COLO668 (cell line): ENCODE data around the gene FGFR3.

Experiments
- DNase-seq: peaks from one replicate; lab custom pipeline; 2025; ENCODE audit not compliant: unreplicated experiment; lab: John Stamatoyannopoulos, UW

Gene FGFR3

GRCh38 chr4:1792832-1793495, at the start of gene FGFR3:
TSS of gene FGFR3 (plus strand) at chr4:1793293. CDS start at chr4:1793935, 642 bp downstream.
- DNase-seq = peak; percentile 36

GRCh38 chr4:1743551-1743950, 49.5 kb upstream of the FGFR3 start:
- DNase-seq = no peak

GRCh38 chr4:1743975-1744374, 49.1 kb upstream of the FGFR3 start:
- no peak for DNase-seq

GRCh38 chr4:1744552-1744951, 48.5 kb upstream of the FGFR3 start:
- DNase-seq = no peak

- DNase-seq = no peak
Measured at GRCh38 chr4:1745165-1745564, 47.9 kb upstream of the FGFR3 start.

- no peak for DNase-seq
Measured at GRCh38 chr4:1745697-1746096, 47.4 kb upstream of the FGFR3 start.

- DNase-seq = peak; percentile 79
Measured at GRCh38 chr4:1746265-1746691, 46.8 kb upstream of the FGFR3 start.

- peak; percentile 25 for DNase-seq
Measured at GRCh38 chr4:1746919-1747602, 46.0 kb upstream of the FGFR3 start.

GRCh38 chr4:1747603-1747967, 45.5 kb upstream of the FGFR3 start:
- DNase-seq = no peak

GRCh38 chr4:1748465-1748995, 44.6 kb upstream of the FGFR3 start:
- peak; percentile 88 for DNase-seq

- DNase-seq = no peak
Measured at GRCh38 chr4:1749370-1749769, 43.7 kb upstream of the FGFR3 start.

GRCh38 chr4:1749826-1750225, 43.3 kb upstream of the FGFR3 start:
- no peak for DNase-seq

- no peak for DNase-seq
Measured at GRCh38 chr4:1750381-1751154, 42.5 kb upstream of the FGFR3 start.

- no peak for DNase-seq
Measured at GRCh38 chr4:1751155-1751918, 41.8 kb upstream of the FGFR3 start.

GRCh38 chr4:1751919-1752283, 41.2 kb upstream of the FGFR3 start:
- DNase-seq = no peak

GRCh38 chr4:1752284-1753041, 40.6 kb upstream of the FGFR3 start:
- peak; percentile 57 for DNase-seq

GRCh38 chr4:1753294-1753696, 39.8 kb upstream of the FGFR3 start:
- no peak for DNase-seq

GRCh38 chr4:1753697-1754311, 39.3 kb upstream of the FGFR3 start:
- peak; percentile 13 for DNase-seq

- peak; percentile 45 for DNase-seq
Measured at GRCh38 chr4:1754336-1754735, 38.8 kb upstream of the FGFR3 start.

GRCh38 chr4:1755297-1755696, 37.8 kb upstream of the FGFR3 start:
- DNase-seq = no peak
